Smooth muscle cell (in vitro differentiated cells): ENCODE data around the gene MUC6. TPM values are rescaled to one million over a fixed set of nuclear protein-coding genes. Genes with fewer than 3 reads are reported as not detected.

ENCODE experiments used
- DNase-seq: peaks from one replicate; lab custom pipeline; 2025; ENCODE audit not compliant: unreplicated experiment; lab: John Stamatoyannopoulos, UW
- H2AFZ ChIP-seq: fragments of 200-600 bp; sonication (generic); 2 replicates; pipeline ENCODE4 v1.6.0; 2016; ENCODE audit warnings: antibody characterized with exemption, low read depth, mild to moderate bottlenecking
- H3F3A ChIP-seq: fragments of 200-600 bp; sonication (generic); 2 replicates; pipeline ENCODE4 v1.6.0; 2017; ENCODE audit warnings: antibody characterized with exemption, low read depth
- H3K27ac ChIP-seq: fragments of 200-600 bp; sonication (generic); 2 replicates; pipeline ENCODE4 v1.5.1; 2016; ENCODE audit warnings: low read depth, mild to moderate bottlenecking
- H3K27me3 ChIP-seq: fragments of 200-600 bp; sonication (generic); 2 replicates; pipeline ENCODE4 v1.6.1; 2016; ENCODE audit warnings: low read depth, mild to moderate bottlenecking
- H3K36me3 ChIP-seq: fragments of 200-600 bp; sonication (generic); 2 replicates; pipeline ENCODE4 v1.5.1; 2016; ENCODE audit warnings: low read depth
- H3K4me1 ChIP-seq: fragments of 200-600 bp; sonication (generic); 2 replicates; pipeline ENCODE4 v1.5.1; 2016; ENCODE audit warnings: low read depth
- H3K4me2 ChIP-seq: fragments of 200-600 bp; sonication (generic); 2 replicates; pipeline ENCODE4 v1.6.0; 2016; ENCODE audit warnings: mild to moderate bottlenecking
- H3K4me3 ChIP-seq: fragments of 200-600 bp; sonication (generic); 2 replicates; pipeline ENCODE4 v1.5.1; 2016; ENCODE audit warnings: mild to moderate bottlenecking
- H3K79me2 ChIP-seq: fragments of 200-600 bp; sonication (generic); 2 replicates; pipeline ENCODE4 v1.6.0; 2016; ENCODE audit warnings: low read depth, mild to moderate bottlenecking
- H3K9ac ChIP-seq: fragments of 200-600 bp; sonication (generic); 2 replicates; pipeline ENCODE4 v1.6.0; 2016; ENCODE audit warnings: low read depth
- H3K9me3 ChIP-seq: fragments of 200-600 bp; sonication (generic); replicated peaks from 2 replicates; pipeline ENCODE4 v1.5.1; 2016; ENCODE audit warnings: low read depth
- H4K20me1 ChIP-seq: fragments of 200-600 bp; sonication (generic); 2 replicates; pipeline ENCODE4 v1.6.0; 2016; ENCODE audit warnings: low read depth
- WGBS: methylation state at CpG from one replicate; pipeline ENCODE4 v1.1.7; 2016; ENCODE audit warnings: low lambda C conversion rate; 5-methylcytosine and 5-hydroxymethylcytosine counted together
- polyA plus RNA-seq: library from polyadenylated mRNA; unstranded; fragments of >200 nt; fragmentation: Nextera tagmentation; extraction: Ambion mirVana; gene quantifications from 2 replicates; pipeline ENCODE4 v1.2.1, GENCODE V29; 2016
- total RNA-seq: library from RNA; depleted of rRNA; stranded (reverse); fragments of >200 nt; gene quantifications from 2 replicates; pipeline ENCODE4 v1.2.3, GENCODE V29; 2014
- TF ChIP-seq, protein P1 (sequence below): fragments of 200-600 bp; sonication (generic); IDR thresholded peaks from 2 replicates; pipeline ENCODE4 v1.5.1; 2017; ENCODE audit warnings: borderline replicate concordance, mild to moderate bottlenecking, antibody characterized with exemption; ENCODE audit not compliant: insufficient read depth, poor library complexity, severe bottlenecking

The MUC6 gene
- total and polyA plus RNA-seq, 2 experiments from 2014 or later, result not detected

DNA sequence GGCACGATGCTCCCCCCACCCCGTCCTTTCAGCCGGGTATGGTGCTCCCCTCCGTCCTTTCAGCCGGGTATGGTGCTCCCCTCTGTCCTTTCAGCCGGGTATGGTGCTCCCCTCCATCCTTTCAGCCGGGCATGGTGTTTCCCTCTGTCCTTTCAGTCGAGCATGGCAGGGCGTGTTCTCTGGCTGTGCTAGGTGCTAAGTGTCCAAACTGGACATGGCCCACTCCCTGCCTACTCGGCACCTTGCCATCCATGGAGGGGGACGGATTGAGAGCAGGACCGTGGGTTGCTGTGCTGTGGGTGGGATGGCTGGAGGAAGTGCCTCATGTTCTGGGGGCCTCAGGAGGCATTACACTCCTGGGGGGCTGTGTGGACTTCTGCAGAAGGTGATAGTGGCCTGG is 45.5 kb downstream of the MUC6 start:
- H3K9ac ChIP-seq, result no peak overlapping the region
- TF ChIP-seq, protein P1, sequence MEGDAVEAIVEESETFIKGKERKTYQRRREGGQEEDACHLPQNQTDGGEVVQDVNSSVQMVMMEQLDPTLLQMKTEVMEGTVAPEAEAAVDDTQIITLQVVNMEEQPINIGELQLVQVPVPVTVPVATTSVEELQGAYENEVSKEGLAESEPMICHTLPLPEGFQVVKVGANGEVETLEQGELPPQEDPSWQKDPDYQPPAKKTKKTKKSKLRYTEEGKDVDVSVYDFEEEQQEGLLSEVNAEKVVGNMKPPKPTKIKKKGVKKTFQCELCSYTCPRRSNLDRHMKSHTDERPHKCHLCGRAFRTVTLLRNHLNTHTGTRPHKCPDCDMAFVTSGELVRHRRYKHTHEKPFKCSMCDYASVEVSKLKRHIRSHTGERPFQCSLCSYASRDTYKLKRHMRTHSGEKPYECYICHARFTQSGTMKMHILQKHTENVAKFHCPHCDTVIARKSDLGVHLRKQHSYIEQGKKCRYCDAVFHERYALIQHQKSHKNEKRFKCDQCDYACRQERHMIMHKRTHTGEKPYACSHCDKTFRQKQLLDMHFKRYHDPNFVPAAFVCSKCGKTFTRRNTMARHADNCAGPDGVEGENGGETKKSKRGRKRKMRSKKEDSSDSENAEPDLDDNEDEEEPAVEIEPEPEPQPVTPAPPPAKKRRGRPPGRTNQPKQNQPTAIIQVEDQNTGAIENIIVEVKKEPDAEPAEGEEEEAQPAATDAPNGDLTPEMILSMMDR, result no peak
- H3K9me3 ChIP-seq, result no peaks in the 10 kb centered on the region
- H4K20me1 ChIP-seq, result peaks cover 51% of the 10 kb centered on the region
- H3F3A ChIP-seq, result no peaks in the 10 kb centered on the region
- WGBS, result 97% methylated on average over 8 of the region's 12 CpGs
- H3K27ac ChIP-seq, result no peak overlapping the region
- no peak overlapping the region for H3K4me2 ChIP-seq
- H3K4me1 ChIP-seq, result no peaks in the 10 kb centered on the region
- no peaks in the 10 kb centered on the region for H3K27me3 ChIP-seq
- no peak overlapping the region for H3K4me3 ChIP-seq
- H3K79me2 ChIP-seq, result peaks cover 3% of the 10 kb centered on the region
- no peaks in the 10 kb centered on the region for H3K36me3 ChIP-seq
- DNase-seq, result no peak
- H2AFZ ChIP-seq, result no peak overlapping the region

DNA sequence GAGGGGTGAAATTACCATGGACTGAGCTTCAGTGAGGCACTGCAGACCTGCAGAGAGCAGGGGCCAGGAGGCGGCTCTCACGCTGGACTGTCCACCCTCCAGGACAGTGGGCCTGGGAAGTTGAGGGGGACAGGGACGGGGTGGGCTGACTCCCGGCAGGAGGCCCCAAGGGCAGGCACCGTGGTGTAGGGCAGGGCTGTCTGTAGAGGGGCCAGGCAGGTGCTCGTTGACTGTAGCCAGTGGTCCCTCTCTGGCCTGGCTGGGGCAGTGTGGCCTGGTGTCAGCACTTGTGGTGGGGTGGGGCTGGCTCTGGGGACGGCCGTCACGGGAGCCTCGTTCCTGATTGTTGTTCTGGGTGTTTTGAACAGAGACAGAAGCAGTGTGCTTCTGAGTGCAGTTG is 46.4 kb downstream of the MUC6 start:
- no peaks in the 10 kb centered on the region for H3K27me3 ChIP-seq
- no peaks in the 10 kb centered on the region for H3K36me3 ChIP-seq
- peaks cover 3% of the 10 kb centered on the region for H3K79me2 ChIP-seq
- DNase-seq, result no peak
- no peaks in the 10 kb centered on the region for H3K4me1 ChIP-seq
- no peak overlapping the region for H3K4me2 ChIP-seq
- H3K27ac ChIP-seq, result no peak overlapping the region
- TF ChIP-seq, protein P1, result no peak
- H4K20me1 ChIP-seq, result peaks cover 42% of the 10 kb centered on the region
- H3K4me3 ChIP-seq, result no peak overlapping the region
- H3K9ac ChIP-seq, result no peak overlapping the region
- 100% methylated on average over 8 of the region's 10 CpGs for WGBS
- H3K9me3 ChIP-seq, result no peaks in the 10 kb centered on the region
- no peak overlapping the region for H2AFZ ChIP-seq
- no peaks in the 10 kb centered on the region for H3F3A ChIP-seq

DNA sequence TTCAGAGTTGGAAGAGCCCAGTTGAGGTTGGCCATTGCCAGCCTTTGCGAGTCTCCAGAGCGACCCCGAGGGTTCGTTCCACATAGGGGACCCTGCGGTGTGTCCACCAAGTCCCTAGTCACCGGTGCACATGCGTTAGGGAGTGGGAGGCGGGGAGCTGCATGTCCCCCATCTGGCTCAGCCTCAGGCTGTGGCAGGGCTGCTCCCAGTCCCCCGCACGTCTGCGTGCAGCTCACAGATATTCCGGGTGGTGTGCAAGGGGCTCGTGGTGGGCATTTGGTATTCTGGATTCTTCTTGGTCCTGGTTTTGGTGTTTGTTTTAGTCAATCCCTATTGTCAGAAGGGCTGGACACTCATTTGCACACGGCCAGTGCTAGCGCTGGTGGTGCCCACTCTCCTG is 48.8 kb downstream of the MUC6 start:
- WGBS, result 95% methylated on average over 15 of the region's 15 CpGs
- no peak for DNase-seq
- Histone ChIP-seq H3K79me2 (peaks cover 9% of the 10 kb centered on the region), H4K20me1 (peaks cover 49% of the 10 kb centered on the region), H3K4me2 (no peak overlapping the region), H2AFZ (no peak overlapping the region), H3K36me3 (no peaks in the 10 kb centered on the region), H3K27me3 (no peaks in the 10 kb centered on the region), H3F3A (no peaks in the 10 kb centered on the region), H3K4me1 (no peaks in the 10 kb centered on the region), H3K9ac (no peak overlapping the region), H3K4me3 (no peak overlapping the region), H3K9me3 (no peaks in the 10 kb centered on the region), H3K27ac (no peak overlapping the region)
- TF ChIP-seq, protein P1, result no peak

DNA sequence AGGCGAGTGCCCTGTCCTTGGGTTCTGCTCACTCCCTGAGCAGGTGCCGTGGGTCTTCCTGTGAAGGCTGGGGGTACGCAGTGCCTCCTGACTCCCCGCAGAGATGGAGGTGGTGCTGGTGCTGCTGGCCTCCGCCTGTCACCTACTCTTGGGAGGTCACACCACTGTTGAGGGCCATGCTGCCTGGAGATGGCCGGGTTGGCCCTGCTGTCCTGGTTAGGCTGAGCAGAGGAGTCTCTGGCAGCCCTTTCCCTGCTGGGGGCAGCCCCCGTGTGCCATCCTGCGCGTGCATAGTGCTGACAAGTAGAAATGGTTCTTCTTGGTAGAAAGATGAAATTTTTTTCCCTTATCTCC is 49.6 kb downstream of the MUC6 start:
- Histone ChIP-seq H3K4me3 (no peak overlapping the region), H3K27ac (no peak overlapping the region), H2AFZ (no peak overlapping the region), H3F3A (no peaks in the 10 kb centered on the region), H3K9me3 (no peaks in the 10 kb centered on the region), H3K79me2 (peaks cover 9% of the 10 kb centered on the region), H3K4me2 (no peak overlapping the region), H4K20me1 (peaks cover 47% of the 10 kb centered on the region), H3K4me1 (no peaks in the 10 kb centered on the region), H3K27me3 (no peaks in the 10 kb centered on the region), H3K36me3 (no peaks in the 10 kb centered on the region), H3K9ac (no peak overlapping the region)
- TF ChIP-seq, protein P1, result no peak
- WGBS, result 93% methylated on average over 9 of the region's 9 CpGs
- no peak for DNase-seq
